ENCODE results near the gene WDR87.
"Not testable (repeated sequence)": the region's sequence is repeated elsewhere in the genome, so short reads cannot be mapped to it uniquely, and the experiment has no call there.

The WDR87 gene

GRCh38 chr19:37928527-37929286, 22.3 kb upstream of the WDR87 start:
- Histone ChIP-seq H3K9ac (ENCODE audit: low read length) (no peak overlapping the region), H3K4me1 (ENCODE audit: insufficient read depth, low read length) (peaks cover 9% of the 10 kb centered on the region), H3K36me3 (ENCODE audit: insufficient read depth, low read length) (no peaks in the 10 kb centered on the region), H3K27me3 (ENCODE audit: control insufficient read depth in 1 of 2, insufficient read depth in 2 of 2, low read length in 2 of 2) (no peaks in the 10 kb centered on the region), H3K9me3 (ENCODE audit: low read length) (no peaks in the 10 kb centered on the region), H3K27ac (ENCODE audit: low read depth, low read length) (no peak overlapping the region), H3K4me3 (ENCODE audit: low read depth in 1 of 2, low read length in 2 of 2) (no peak overlapping the region)

GRCh38 chr19:37926711-37927110, 20.3 kb upstream of the WDR87 start:
- no peaks in the 10 kb centered on the region for H3K36me3 ChIP-seq (ENCODE audit: insufficient read depth, low read length)
- H3K4me1 ChIP-seq (ENCODE audit: insufficient read depth, low read length): no peaks in the 10 kb centered on the region
- no peak overlapping the region for H3K27ac ChIP-seq (ENCODE audit: low read depth, low read length)
- H3K27me3 ChIP-seq (ENCODE audit: control insufficient read depth in 1 of 2, insufficient read depth in 2 of 2, low read length in 2 of 2): no peaks in the 10 kb centered on the region
- no peak overlapping the region for H3K4me3 ChIP-seq (ENCODE audit: low read depth in 1 of 2, low read length in 2 of 2)
- H3K9me3 ChIP-seq (ENCODE audit: low read length): no peaks in the 10 kb centered on the region
- H3K9ac ChIP-seq (ENCODE audit: low read length): no peak overlapping the region

- Histone ChIP-seq H3K36me3 (ENCODE audit: insufficient read depth, low read length) (no peaks in the 10 kb centered on the region), H3K9ac (ENCODE audit: low read length) (no peak overlapping the region), H3K27ac (ENCODE audit: low read depth, low read length) (no peak overlapping the region), H3K4me3 (ENCODE audit: low read depth in 1 of 2, low read length in 2 of 2) (no peak overlapping the region), H3K9me3 (ENCODE audit: low read length) (no peaks in the 10 kb centered on the region), H3K4me1 (ENCODE audit: insufficient read depth, low read length) (no peaks in the 10 kb centered on the region), H3K27me3 (ENCODE audit: control insufficient read depth in 1 of 2, insufficient read depth in 2 of 2, low read length in 2 of 2) (no peaks in the 10 kb centered on the region)
These were observed 19.9 kb upstream of the WDR87 start for GRCh38 chr19:37926255-37926654.

GRCh38 chr19:37925212-37925611, 18.8 kb upstream of the WDR87 start:
- Histone ChIP-seq H3K9me3 (ENCODE audit: low read length) (no peaks in the 10 kb centered on the region), H3K36me3 (ENCODE audit: insufficient read depth, low read length) (no peaks in the 10 kb centered on the region), H3K4me1 (ENCODE audit: insufficient read depth, low read length) (no peaks in the 10 kb centered on the region), H3K27ac (ENCODE audit: low read depth, low read length) (no peak overlapping the region), H3K4me3 (ENCODE audit: low read depth in 1 of 2, low read length in 2 of 2) (no peak overlapping the region), H3K9ac (ENCODE audit: low read length) (no peak overlapping the region), H3K27me3 (ENCODE audit: control insufficient read depth in 1 of 2, insufficient read depth in 2 of 2, low read length in 2 of 2) (no peaks in the 10 kb centered on the region)

- H3K4me3 ChIP-seq (ENCODE audit: low read depth in 1 of 2, low read length in 2 of 2); H3K4me1 ChIP-seq (ENCODE audit: insufficient read depth, low read length); H3K27me3 ChIP-seq (ENCODE audit: control insufficient read depth in 1 of 2, insufficient read depth in 2 of 2, low read length in 2 of 2); H3K9ac ChIP-seq (ENCODE audit: low read length); H3K36me3 ChIP-seq (ENCODE audit: insufficient read depth, low read length); H3K27ac ChIP-seq (ENCODE audit: low read depth, low read length); H3K9me3 ChIP-seq (ENCODE audit: low read length): not testable (repeated sequence)
These were observed 18.2 kb upstream of the WDR87 start for GRCh38 chr19:37924573-37924972.

- no peak overlapping the region for H3K4me3 ChIP-seq (ENCODE audit: low read depth in 1 of 2, low read length in 2 of 2)
- no peak overlapping the region for H3K9ac ChIP-seq (ENCODE audit: low read length)
- no peak overlapping the region for H3K27ac ChIP-seq (ENCODE audit: low read depth, low read length)
- H3K36me3 ChIP-seq (ENCODE audit: insufficient read depth, low read length): no peaks in the 10 kb centered on the region
- H3K4me1 ChIP-seq (ENCODE audit: insufficient read depth, low read length): no peaks in the 10 kb centered on the region
- H3K27me3 ChIP-seq (ENCODE audit: control insufficient read depth in 1 of 2, insufficient read depth in 2 of 2, low read length in 2 of 2): no peaks in the 10 kb centered on the region
- H3K9me3 ChIP-seq (ENCODE audit: low read length): no peaks in the 10 kb centered on the region
These were observed 14.4 kb upstream of the WDR87 start for GRCh38 chr19:37920591-37921450.

- Histone ChIP-seq H3K36me3 (ENCODE audit: insufficient read depth, low read length) (no peaks in the 10 kb centered on the region), H3K4me3 (ENCODE audit: low read depth in 1 of 2, low read length in 2 of 2) (no peak overlapping the region), H3K4me1 (ENCODE audit: insufficient read depth, low read length) (no peaks in the 10 kb centered on the region), H3K9ac (ENCODE audit: low read length) (no peak overlapping the region), H3K9me3 (ENCODE audit: low read length) (no peaks in the 10 kb centered on the region), H3K27me3 (ENCODE audit: control insufficient read depth in 1 of 2, insufficient read depth in 2 of 2, low read length in 2 of 2) (no peaks in the 10 kb centered on the region), H3K27ac (ENCODE audit: low read depth, low read length) (no peak overlapping the region)
These were observed 8.5 kb upstream of the WDR87 start for GRCh38 chr19:37914908-37915307.

- Histone ChIP-seq H3K27ac (ENCODE audit: low read depth, low read length) (no peak overlapping the region), H3K9ac (ENCODE audit: low read length) (no peak overlapping the region), H3K4me3 (ENCODE audit: low read depth in 1 of 2, low read length in 2 of 2) (no peak overlapping the region), H3K4me1 (ENCODE audit: insufficient read depth, low read length) (peaks cover 10% of the 10 kb centered on the region), H3K27me3 (ENCODE audit: control insufficient read depth in 1 of 2, insufficient read depth in 2 of 2, low read length in 2 of 2) (no peaks in the 10 kb centered on the region), H3K9me3 (ENCODE audit: low read length) (no peaks in the 10 kb centered on the region), H3K36me3 (ENCODE audit: insufficient read depth, low read length) (no peaks in the 10 kb centered on the region)
These were observed 3.3 kb upstream of the WDR87 start for GRCh38 chr19:37909661-37910199.

GRCh38 chr19:37907735-37908455, 1.5 kb upstream of the WDR87 start:
- peaks cover 10% of the 10 kb centered on the region for H3K4me1 ChIP-seq (ENCODE audit: insufficient read depth, low read length)
- H3K36me3 ChIP-seq (ENCODE audit: insufficient read depth, low read length): no peaks in the 10 kb centered on the region
- H3K27ac ChIP-seq (ENCODE audit: low read depth, low read length): peak overlapping the region; percentile 52
- peak overlapping the region; percentile 65 to 84 for H3K4me3 ChIP-seq (ENCODE audit: low read depth in 1 of 2, low read length in 2 of 2)
- H3K27me3 ChIP-seq (ENCODE audit: control insufficient read depth in 1 of 2, insufficient read depth in 2 of 2, low read length in 2 of 2): no peaks in the 10 kb centered on the region
- no peaks in the 10 kb centered on the region for H3K9me3 ChIP-seq (ENCODE audit: low read length)
- H3K9ac ChIP-seq (ENCODE audit: low read length): peak overlapping the region; percentile 16

- Histone ChIP-seq H3K27ac (ENCODE audit: low read depth, low read length) (peak within 1 kb of the TSS; percentile 82), H3K27me3 (ENCODE audit: control insufficient read depth in 1 of 2, insufficient read depth in 2 of 2, low read length in 2 of 2) (no peaks in the 10 kb centered on the region), H3K36me3 (ENCODE audit: insufficient read depth, low read length) (no peaks in the 10 kb centered on the region), H3K9ac (ENCODE audit: low read length) (peak within 1 kb of the TSS; percentile 27), H3K4me1 (ENCODE audit: insufficient read depth, low read length) (peaks cover 10% of the 10 kb centered on the region), H3K9me3 (ENCODE audit: low read length) (no peaks in the 10 kb centered on the region), H3K4me3 (ENCODE audit: low read depth in 1 of 2, low read length in 2 of 2) (peak within 1 kb of the TSS; percentile 65 to 90)
These were observed 708 bp upstream of the WDR87 start, which contains the start of gene SIPA1L3 for GRCh38 chr19:37906869-37907734. SIPA1L3 (plus strand) TSS chr19:37907208; CDS start chr19:38081566, 174,358 bp downstream.
